ENCODE data around the gene MAST4.

- TF ChIP-seq, protein P1, sequence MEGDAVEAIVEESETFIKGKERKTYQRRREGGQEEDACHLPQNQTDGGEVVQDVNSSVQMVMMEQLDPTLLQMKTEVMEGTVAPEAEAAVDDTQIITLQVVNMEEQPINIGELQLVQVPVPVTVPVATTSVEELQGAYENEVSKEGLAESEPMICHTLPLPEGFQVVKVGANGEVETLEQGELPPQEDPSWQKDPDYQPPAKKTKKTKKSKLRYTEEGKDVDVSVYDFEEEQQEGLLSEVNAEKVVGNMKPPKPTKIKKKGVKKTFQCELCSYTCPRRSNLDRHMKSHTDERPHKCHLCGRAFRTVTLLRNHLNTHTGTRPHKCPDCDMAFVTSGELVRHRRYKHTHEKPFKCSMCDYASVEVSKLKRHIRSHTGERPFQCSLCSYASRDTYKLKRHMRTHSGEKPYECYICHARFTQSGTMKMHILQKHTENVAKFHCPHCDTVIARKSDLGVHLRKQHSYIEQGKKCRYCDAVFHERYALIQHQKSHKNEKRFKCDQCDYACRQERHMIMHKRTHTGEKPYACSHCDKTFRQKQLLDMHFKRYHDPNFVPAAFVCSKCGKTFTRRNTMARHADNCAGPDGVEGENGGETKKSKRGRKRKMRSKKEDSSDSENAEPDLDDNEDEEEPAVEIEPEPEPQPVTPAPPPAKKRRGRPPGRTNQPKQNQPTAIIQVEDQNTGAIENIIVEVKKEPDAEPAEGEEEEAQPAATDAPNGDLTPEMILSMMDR (conservative IDR thresholded peaks at IDR 0.05 in 1 of 2, IDR thresholded peaks at IDR 0.05 in 1 of 2; ENCODE audit: low read depth in 1 of 2, low read length in 2 of 2), result no peak
- no peak for TF ChIP-seq EZH2 (IDR thresholded peaks at IDR 0.05; ENCODE audit: low read length, missing control alignments)
Measured at GRCh38 chr5:67089200-67089725, 493.1 kb downstream of the MAST4 start.

Data from fibroblast of lung (primary cell).